Panc1 (cell line): ENCODE measurements around the gene OAS1. TPM values are rescaled to one million over a fixed set of nuclear protein-coding genes. Genes with fewer than 3 reads are reported as not detected.

Experiments used
- ATAC-seq: fragments of 200-7000 bp; cut with Tn5 transposase; 2 replicates; pipeline ENCODE4 v1.9.1; 2020; ENCODE audit warnings: mild to moderate bottlenecking, moderate library complexity
- BruUV-seq: library from RNA; stranded (reverse); fragments of 400-500 nt; replicated peaks from 2 replicates; lab custom pipeline; 2021; lab: Mats Ljungman, UMichigan
- CTCF ChIA-PET: fragments of 300-600 bp; sonication (Branson Sonifier 250); formaldehyde crosslinking; loops from one replicate; lab custom pipeline; 2022; ENCODE audit warnings: antibody characterized with exemption; lab: Charles Lee
- POLR2A ChIA-PET: fragments of 300-600 bp; sonication (Branson Sonifier 250); formaldehyde crosslinking; loops from one replicate; lab custom pipeline; 2022; ENCODE audit warnings: antibody characterized with exemption; lab: Charles Lee
- DNase-seq: peaks from one replicate; pipeline ENCODE4 v3.0.0-alpha.2; 2010; ENCODE audit warnings: low read depth, low spot score
- H3K27ac ChIP-seq: 2 replicates; pipeline ENCODE4 v1.5.1; 2011; ENCODE audit warnings: mild to moderate bottlenecking, low read length, inconsistent platforms
- H3K27me3 ChIP-seq: fragments of 200-500 bp; sonication (Bioruptor generic); 2 replicates; pipeline ENCODE4 v1.6.0; 2014; ENCODE audit warnings: low read length, inconsistent platforms; ENCODE audit not compliant: control insufficient read depth, insufficient read depth
- H3K36me3 ChIP-seq: fragments of 200-500 bp; sonication (Bioruptor generic); 2 replicates; pipeline ENCODE4 v1.5.1; 2014; ENCODE audit warnings: inconsistent platforms, mild to moderate bottlenecking, low read length, moderate library complexity; ENCODE audit not compliant: control insufficient read depth, insufficient read depth
- H3K4me1 ChIP-seq: 2 replicates; pipeline ENCODE4 v1.5.1; 2011; ENCODE audit warnings: inconsistent platforms, mild to moderate bottlenecking, low read length, moderate library complexity; ENCODE audit not compliant: control insufficient read depth, insufficient read depth
- H3K4me3 ChIP-seq, 2 experiments: 2 replicates each; pipeline ENCODE4 v1.5.1; 2011 to 2012; ENCODE audit warnings: low read depth in 2 of 2, low read length in 2 of 2, mild to moderate bottlenecking in 2 of 2, inconsistent platforms in 1 of 2, moderate library complexity in 1 of 2
- H3K9me3 ChIP-seq: fragments of 200-500 bp; sonication (Bioruptor generic); 2 replicates; pipeline ENCODE4 v1.5.1; 2014; ENCODE audit warnings: low read depth, mild to moderate bottlenecking, inconsistent platforms, low read length, moderate library complexity; ENCODE audit not compliant: control insufficient read depth, insufficient read depth
- CTCF ChIP-seq: fragments of 450-650 bp; IDR thresholded peaks from 2 replicates; pipeline ENCODE4 v1.5.1; 2017; ENCODE audit warnings: mild to moderate bottlenecking
- POLR2AphosphoS5 ChIP-seq: IDR thresholded peaks from 2 replicates; pipeline ENCODE4 v1.6.1; 2012; ENCODE audit warnings: mild to moderate bottlenecking, low read depth, low read length, moderate library complexity
- REST ChIP-seq, 2 experiments: IDR thresholded peaks; 2 replicates each; pipeline ENCODE4 v1.6.1; 2011 to 2012; ENCODE audit warnings: low read depth in 2 of 2, control low read depth in 1 of 2, low read length in 1 of 2, mild to moderate bottlenecking in 1 of 2, moderate library complexity in 1 of 2; ENCODE audit not compliant: insufficient read depth in 1 of 2
- SIN3A ChIP-seq: IDR thresholded peaks from 2 replicates; pipeline ENCODE4 v1.6.1; 2012; ENCODE audit warnings: low read depth, mild to moderate bottlenecking, low read length, moderate library complexity, borderline replicate concordance; ENCODE audit not compliant: insufficient read depth
- TCF7L2 ChIP-seq: IDR thresholded peaks from 2 replicates; pipeline ENCODE4 v1.6.1; 2011; ENCODE audit warnings: mild to moderate bottlenecking, low read depth, low read length, inconsistent platforms
- in situ Hi-C: cut with HindIII; loops from 2 replicates; pipeline ENCODE4 v1.10.0; 2016; ENCODE audit warnings: low sequenced_read_pairs, low pct_unique_long_range_greater_than_20kb
- intact Hi-C: fragments of 100-400 bp; cut with micrococcal nuclease; formaldehyde crosslinking; loops from one replicate; pipeline ENCODE4 v1.10.0; 2022; ENCODE audit not compliant: unreplicated experiment
- total RNA-seq: library from RNA; stranded (reverse); gene quantifications from one replicate; pipeline ENCODE4 v1.2.1, GENCODE V29; 2021; ENCODE audit not compliant: unreplicated experiment

OAS1 gene
- total RNA-seq, 1 experiment from 2014 or later: 4.5 TPM

- DNase-seq: peak; percentile 30
- in situ Hi-C loops (no loop called here), intact Hi-C loops (no loop called here)
- Histone ChIP-seq H3K4me1 (no peaks in the 10 kb centered on the region), H3K27me3 (no peaks in the 10 kb centered on the region), H3K36me3 (no peaks in the 10 kb centered on the region), H3K4me3 (no peak overlapping the region), H3K9me3 (no peaks in the 10 kb centered on the region), H3K27ac (no peak overlapping the region)
- BruUV-seq: no TSS peak
- CTCF ChIA-PET: interaction anchor here (0.6 to 1.6 kb wide), 12 partner anchors 24 to 283 kb away, joined by 3 to 18 read pairs (median 6); no protein-coding TSS in a partner anchor
- POLR2A ChIA-PET: no interaction called here
- no peak for TF ChIP-seq REST (IDR thresholded peaks at IDR 0.05; ENCODE audit: insufficient read depth in 1 of 2, low read depth in 2 of 2, low read length in 1 of 2)
- peak; percentile 88 for TF ChIP-seq CTCF
- no peak for TF ChIP-seq TCF7L2
- no peak for TF ChIP-seq SIN3A
- ATAC-seq: peak; percentile 79
Observed at GRCh38 chr12:112900298-112901145, 6.2 kb upstream of the OAS1 start.

- no peaks in the 10 kb centered on the region for H3K4me1 ChIP-seq
- ChIA-PET POLR2A (no interaction called here), CTCF (no interaction called here)
- no peak overlapping the region for H3K27ac ChIP-seq
- intact Hi-C loops (no loop called here), in situ Hi-C loops (no loop called here)
- BruUV-seq: no TSS peak
- no peaks in the 10 kb centered on the region for H3K27me3 ChIP-seq
- no peak for ATAC-seq
- H3K36me3 ChIP-seq: no peaks in the 10 kb centered on the region
- DNase-seq: no peak
- no peak overlapping the region for H3K4me3 ChIP-seq
- H3K9me3 ChIP-seq: no peaks in the 10 kb centered on the region
- no peak for TF ChIP-seq REST (IDR thresholded peaks at IDR 0.05; ENCODE audit: insufficient read depth in 1 of 2, low read depth in 2 of 2, low read length in 1 of 2)
- no peak for TF ChIP-seq POLR2AphosphoS5
- TF ChIP-seq CTCF: no peak
- no peak for TF ChIP-seq TCF7L2
- no peak for TF ChIP-seq SIN3A
Observed at GRCh38 chr12:112901271-112901670, 5.5 kb upstream of the OAS1 start.
